GM10248 (cell line): ENCODE results near the gene MAPK8IP3.

Experiments
- CTCF ChIA-PET: fragments of 300-600 bp; sonication (Branson Sonifier 250); formaldehyde crosslinking; extraction: SDS; loops from one replicate; lab custom pipeline; 2021; ENCODE audit warnings: antibody characterized with exemption; lab: Yijun Ruan, JAX
- POLR2A ChIA-PET: fragments of 350-650 bp; sonication (Branson Sonifier 250); formaldehyde crosslinking; extraction: SDS; loops from one replicate; lab custom pipeline; 2020; ENCODE audit warnings: antibody characterized with exemption; lab: Yijun Ruan, JAX
- DNase-seq: peaks from one replicate; pipeline ENCODE4 v3.0.0; 2012; ENCODE audit errors: extremely low spot score
- TF ChIP-seq, protein P1 (sequence below): IDR thresholded peaks from 2 replicates; pipeline ENCODE4 v1.5.1; 2012; ENCODE audit warnings: mild to moderate bottlenecking, low read depth; ENCODE audit errors: extremely low read depth, missing control alignments, control extremely low read depth

MAPK8IP3 gene

DNA sequence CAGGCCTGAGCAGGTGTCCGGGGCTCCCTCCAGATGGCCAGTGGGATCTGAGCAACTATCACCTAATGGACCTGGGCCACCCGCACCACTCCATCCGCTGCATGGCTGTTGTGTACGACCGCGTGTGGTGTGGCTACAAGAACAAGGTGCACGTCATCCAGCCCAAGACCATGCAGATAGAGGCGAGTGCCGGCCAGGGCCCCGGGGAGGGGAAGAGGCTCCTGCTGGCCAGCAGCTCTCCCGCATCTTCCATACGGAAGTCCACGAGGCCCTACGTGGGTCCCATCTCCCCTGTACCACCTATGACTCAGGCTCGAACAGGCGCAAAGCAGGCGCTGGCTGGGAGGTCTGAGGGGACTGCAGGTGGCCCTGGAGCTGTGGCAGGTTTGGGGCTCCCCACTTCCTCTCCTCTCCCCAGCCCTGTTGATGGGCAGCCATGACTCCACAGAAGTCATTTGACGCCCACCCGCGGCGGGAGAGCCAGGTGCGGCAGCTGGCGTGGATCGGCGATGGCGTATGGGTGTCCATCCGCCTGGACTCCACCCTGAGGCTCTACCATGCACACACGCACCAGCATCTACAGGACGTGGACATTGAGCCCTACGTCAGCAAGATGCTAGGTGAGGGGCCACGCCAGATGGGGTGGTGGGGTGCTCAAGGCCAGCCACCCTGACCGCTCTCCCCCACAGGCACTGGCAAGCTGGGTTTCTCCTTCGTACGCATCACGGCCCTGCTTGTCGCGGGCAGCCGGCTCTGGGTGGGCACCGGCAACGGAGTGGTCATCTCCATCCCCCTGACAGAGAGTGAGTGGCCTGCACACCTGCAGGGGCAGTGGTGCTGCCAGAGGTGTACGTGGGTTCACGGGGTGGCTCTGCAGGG lies 61.4 kb downstream of the MAPK8IP3 start:
- POLR2A ChIA-PET, result no interaction called here
- TF ChIP-seq, protein P1, sequence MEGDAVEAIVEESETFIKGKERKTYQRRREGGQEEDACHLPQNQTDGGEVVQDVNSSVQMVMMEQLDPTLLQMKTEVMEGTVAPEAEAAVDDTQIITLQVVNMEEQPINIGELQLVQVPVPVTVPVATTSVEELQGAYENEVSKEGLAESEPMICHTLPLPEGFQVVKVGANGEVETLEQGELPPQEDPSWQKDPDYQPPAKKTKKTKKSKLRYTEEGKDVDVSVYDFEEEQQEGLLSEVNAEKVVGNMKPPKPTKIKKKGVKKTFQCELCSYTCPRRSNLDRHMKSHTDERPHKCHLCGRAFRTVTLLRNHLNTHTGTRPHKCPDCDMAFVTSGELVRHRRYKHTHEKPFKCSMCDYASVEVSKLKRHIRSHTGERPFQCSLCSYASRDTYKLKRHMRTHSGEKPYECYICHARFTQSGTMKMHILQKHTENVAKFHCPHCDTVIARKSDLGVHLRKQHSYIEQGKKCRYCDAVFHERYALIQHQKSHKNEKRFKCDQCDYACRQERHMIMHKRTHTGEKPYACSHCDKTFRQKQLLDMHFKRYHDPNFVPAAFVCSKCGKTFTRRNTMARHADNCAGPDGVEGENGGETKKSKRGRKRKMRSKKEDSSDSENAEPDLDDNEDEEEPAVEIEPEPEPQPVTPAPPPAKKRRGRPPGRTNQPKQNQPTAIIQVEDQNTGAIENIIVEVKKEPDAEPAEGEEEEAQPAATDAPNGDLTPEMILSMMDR, result no peak
- no peak for DNase-seq
- CTCF ChIA-PET, result interaction anchor here (0.8 to 1.7 kb wide), 3 partner anchors 10 to 44 kb away, joined by 3 to 5 read pairs (median 3); partner anchors contain the start of genes NUBP2 and SPSB3

DNA sequence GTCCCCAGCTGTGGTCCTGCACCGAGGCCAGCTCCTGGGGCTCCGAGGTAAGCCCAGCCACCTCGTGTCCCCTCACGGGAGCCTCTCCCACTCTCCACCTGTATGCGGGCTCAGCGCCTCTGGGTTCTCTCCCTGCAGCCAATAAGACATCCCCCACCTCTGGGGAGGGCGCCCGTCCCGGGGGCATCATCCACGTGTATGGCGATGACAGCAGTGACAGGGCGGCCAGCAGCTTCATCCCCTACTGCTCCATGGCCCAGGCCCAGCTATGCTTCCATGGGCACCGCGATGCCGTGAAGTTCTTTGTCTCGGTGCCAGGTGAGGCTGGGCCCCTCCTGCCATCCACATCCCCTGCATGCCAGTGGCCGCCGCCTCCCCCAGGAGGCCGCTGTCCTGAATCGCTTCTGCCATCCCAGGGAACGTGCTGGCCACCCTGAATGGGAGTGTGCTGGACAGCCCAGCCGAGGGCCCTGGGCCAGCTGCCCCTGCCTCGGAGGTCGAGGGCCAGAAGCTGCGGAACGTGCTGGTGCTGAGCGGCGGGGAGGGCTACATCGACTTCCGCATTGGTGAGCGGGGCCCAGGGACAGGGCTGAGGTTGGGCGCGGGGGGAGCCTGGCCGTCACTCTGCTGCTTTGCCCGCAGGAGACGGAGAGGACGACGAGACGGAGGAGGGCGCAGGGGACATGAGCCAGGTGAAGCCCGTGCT lies 62.2 kb downstream of the MAPK8IP3 start:
- TF ChIP-seq, protein P1, result no peak
- POLR2A ChIA-PET, result no interaction called here
- no peak for DNase-seq
- CTCF ChIA-PET, result interaction anchor here (0.8 to 1.7 kb wide), 2 partner anchors 10 to 14 kb away, joined by 3 to 5 read pairs; partner anchors contain the start of genes NUBP2 and SPSB3

DNA sequence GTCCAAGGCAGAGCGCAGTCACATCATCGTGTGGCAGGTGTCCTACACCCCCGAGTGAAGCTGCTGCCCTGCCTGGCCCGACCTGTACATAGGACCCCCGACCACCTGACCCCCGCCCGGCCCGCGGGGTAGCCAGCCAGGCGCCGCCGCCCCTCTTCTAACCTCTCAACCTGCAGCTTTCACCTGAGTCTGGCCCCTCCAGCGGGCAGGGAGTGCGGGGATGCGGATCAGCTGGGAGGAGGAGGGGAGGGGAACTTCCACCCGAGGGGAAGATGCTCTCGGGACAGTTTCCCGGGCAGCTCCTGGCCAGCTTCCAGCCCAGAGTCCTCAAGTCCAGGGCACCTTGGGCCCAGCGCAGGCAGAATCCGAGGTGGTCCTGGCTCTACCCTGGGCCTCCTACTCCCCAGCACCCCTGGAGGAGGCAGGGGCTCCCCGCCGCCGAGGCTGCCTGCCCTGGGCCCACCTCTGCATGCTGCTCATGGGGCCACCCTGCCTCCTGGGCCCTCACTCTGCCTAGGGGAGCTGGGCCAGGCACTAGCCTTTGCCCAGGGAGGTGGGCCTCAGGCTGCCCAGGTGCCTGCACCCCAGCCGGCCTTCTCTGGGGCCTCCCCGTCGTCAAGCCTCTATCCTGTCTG lies 62.9 kb downstream of the MAPK8IP3 start:
- TF ChIP-seq, protein P1, result no peak
- POLR2A ChIA-PET, result interaction anchor here (0.9 kb wide), 1 partner anchor 196 kb away, joined by 8 read pairs; the partner anchor contains the start of gene RPS2
- DNase-seq, result no peak
- CTCF ChIA-PET, result interaction anchor here (1.8 kb wide), 1 partner anchor 45 kb away, joined by 4 read pairs; no protein-coding TSS in a partner anchor

DNA sequence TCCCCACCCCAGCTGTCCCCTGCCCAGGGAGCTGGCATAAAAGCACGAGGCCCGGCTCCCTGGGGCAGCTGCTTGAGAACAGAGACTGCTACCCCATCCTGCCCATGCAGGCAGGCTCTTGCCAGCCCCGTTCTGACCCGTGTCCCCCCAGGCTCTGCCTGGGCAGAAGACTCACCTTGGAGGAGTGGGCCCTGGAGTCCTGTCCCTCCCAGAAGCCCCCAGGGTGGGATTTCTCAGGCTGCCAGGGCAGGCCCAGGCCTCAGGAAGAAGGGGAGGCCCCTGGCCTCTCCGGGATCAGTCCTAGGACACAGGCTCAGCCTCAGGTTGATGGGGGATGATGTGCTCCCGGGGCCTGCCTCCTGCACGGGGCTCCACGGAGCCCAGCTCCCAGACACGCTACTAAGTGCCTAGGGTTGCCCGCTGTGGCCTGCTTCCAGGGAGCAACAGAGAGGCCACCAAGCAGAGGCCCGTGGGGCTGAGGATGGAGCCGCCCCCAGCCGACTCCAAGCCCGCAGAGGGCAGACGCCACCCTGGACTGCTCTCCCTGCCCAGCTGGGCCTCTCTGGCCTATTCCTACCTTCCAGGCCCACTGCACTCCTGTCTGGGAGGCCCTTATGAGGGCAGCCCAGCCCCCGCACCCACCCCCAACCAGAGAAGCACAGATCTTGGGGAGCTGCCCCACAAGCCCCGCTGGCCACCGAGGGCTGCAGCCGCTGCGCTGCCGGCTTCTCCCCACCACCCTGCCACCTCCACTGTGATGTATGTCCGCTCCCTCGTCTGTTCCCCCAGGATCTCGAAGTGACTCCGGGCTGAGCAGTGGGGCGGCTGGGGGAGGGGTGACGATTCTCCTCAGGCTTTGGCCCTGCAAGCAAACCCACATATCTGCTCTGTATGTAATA lies 63.7 kb downstream of the MAPK8IP3 start:
- CTCF ChIA-PET, result interaction anchor here (1.8 kb wide), 1 partner anchor 46 kb away, joined by 4 read pairs; no protein-coding TSS in a partner anchor

DNA sequence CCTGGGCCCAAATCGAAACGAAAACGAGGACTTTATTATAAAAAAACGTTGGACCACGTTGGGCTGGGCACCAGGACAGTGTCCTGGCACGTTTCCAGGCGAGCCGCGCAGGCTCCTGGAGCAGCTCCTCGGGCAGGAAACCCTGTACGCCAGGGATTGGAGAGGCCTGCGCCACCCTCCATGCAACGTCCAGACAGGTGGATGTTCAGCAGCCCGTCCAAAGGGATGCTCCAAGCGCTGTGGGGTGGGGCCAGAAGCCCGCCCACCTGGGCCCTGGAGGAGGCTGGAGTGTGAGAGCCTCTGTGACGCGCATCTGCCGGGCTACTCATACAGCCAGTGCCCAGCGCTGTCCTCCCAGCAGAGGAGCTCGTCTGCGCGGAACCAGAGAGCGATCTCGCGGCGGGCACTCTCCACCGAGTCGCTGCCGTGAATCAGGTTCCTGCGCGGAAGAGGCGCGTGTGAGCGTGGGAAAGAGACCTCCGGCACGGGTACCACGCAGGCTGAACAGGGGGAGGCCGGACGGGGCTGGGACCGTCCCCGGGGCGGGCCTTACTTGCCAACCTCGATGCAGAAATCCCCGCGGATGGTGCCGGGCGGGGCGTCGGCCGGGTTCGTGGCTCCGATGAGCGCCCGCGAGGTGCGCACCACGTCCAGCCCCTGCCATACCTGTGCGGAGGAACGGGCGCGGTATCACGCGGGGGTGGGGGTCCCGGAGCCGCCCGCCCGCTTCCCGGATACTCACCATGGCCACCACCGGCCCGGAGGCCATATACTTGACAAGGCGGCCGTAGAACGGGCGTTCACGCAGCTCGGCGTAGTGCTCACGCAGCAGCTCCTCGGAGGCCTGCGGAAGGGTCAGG lies 64.6 kb downstream of the MAPK8IP3 start:
- ChIA-PET CTCF (interaction anchor here (0.8 to 1.8 kb wide), 2 partner anchors 12 to 47 kb away, joined by 4 read pairs; partner anchors contain the start of genes NUBP2 and SPSB3), POLR2A (no interaction called here)
- DNase-seq, result peak; percentile 76
- TF ChIP-seq, protein P1, result no peak

More for the DNA sequence above, 63.7 kb downstream of the MAPK8IP3 start:
- no peak for DNase-seq
- TF ChIP-seq, protein P1, result no peak
- POLR2A ChIA-PET, result interaction anchor here (0.9 kb wide), 1 partner anchor 195 kb away, joined by 8 read pairs; the partner anchor contains the start of gene RPS2
